ENCODE results near the gene RPS21. TPM values are rescaled to one million over a fixed set of nuclear protein-coding genes. Genes with fewer than 3 reads are reported as not detected.

The RPS21 gene
- total and polyA plus RNA-seq, 4 donors, result 965 to 6,824 (median 2,761) TPM

GRCh38 chr20:62378215-62378614, 8.7 kb upstream of the RPS21 start:
- no peak for ATAC-seq (ENCODE audit: low FRiP score)
- Histone ChIP-seq H3K27me3 (ENCODE audit: control insufficient read depth in 1 of 2, insufficient read depth in 2 of 2, low read length in 1 of 2) (no peaks in the 10 kb centered on the region), H3K36me3 (ENCODE audit: control insufficient read depth in 1 of 2, insufficient read depth in 2 of 2, low read length in 1 of 2) (no peaks in the 10 kb centered on the region), H3K4me1 (ENCODE audit: control insufficient read depth in 1 of 2, insufficient read depth in 2 of 2, low read length in 2 of 2) (no peaks in the 10 kb centered on the region), H3K4me3 (ENCODE audit: low read length in 2 of 2) (no peak overlapping the region), H3K9me3 (ENCODE audit: control insufficient read depth, low read length) (no peaks in the 10 kb centered on the region), H3K27ac (ENCODE audit: low read depth in 1 of 2, low read length in 2 of 2) (no peak overlapping the region)
- 47 to 50% methylated on average over 19 to 22 of the region's 22 CpGs for WGBS, 2 donors
- no peak for DNase-seq
- intact Hi-C loops (cut with DNase I), result loop anchor here in 1 of 2 donors (10.0 kb wide), 1 partner anchor 193 kb away; the partner anchor contains the start of gene MTG2

GRCh38 chr20:62381202-62381797, 5.6 kb upstream of the RPS21 start:
- no peaks in the 10 kb centered on the region for H3K36me3 ChIP-seq (ENCODE audit: control insufficient read depth in 1 of 2, insufficient read depth in 2 of 2, low read length in 1 of 2)

DNA sequence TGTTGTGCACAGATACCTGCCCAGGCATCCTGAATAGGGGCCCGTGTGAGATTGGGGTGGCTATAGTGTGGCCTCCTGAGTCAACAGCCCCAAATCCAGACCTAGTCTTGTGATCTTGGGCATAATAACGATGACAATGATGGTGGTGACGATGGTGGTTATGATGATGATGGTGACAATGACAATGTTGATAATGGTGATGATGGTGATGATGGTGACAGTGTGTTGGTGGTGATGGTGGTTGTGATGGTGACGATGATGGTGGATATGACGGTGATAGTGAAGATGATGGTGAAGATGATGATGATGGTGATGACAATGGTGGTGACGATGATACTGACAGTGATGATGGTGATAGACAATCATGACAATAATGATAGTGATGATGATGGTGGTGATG, 5.1 kb upstream of the RPS21 start:
- H3K36me3 ChIP-seq (ENCODE audit: control insufficient read depth in 1 of 2, insufficient read depth in 2 of 2, low read length in 1 of 2), result no peaks in the 10 kb centered on the region
- intact Hi-C loops (cut with DNase I), result loop anchor here (2.0 to 5.0 kb wide), 3 partner anchors 40 to 81 kb away; partner anchors contain the start of gene ADRM1 (in 1 of the 2)
- 97% methylated on average over 6 of the region's 6 CpGs for WGBS, 2 donors
- DNase-seq (no peak), ATAC-seq (ENCODE audit: low FRiP score) (no peak)
- H3K27me3 ChIP-seq (ENCODE audit: control insufficient read depth in 1 of 2, insufficient read depth in 2 of 2, low read length in 1 of 2), result no peaks in the 10 kb centered on the region
- no peak overlapping the region for H3K27ac ChIP-seq (ENCODE audit: low read depth in 1 of 2, low read length in 2 of 2)
- no peaks in the 10 kb centered on the region for H3K4me1 ChIP-seq (ENCODE audit: control insufficient read depth in 1 of 2, insufficient read depth in 2 of 2, low read length in 2 of 2)
- no peaks in the 10 kb centered on the region for H3K9me3 ChIP-seq (ENCODE audit: control insufficient read depth, low read length)
- no peak overlapping the region for H3K4me3 ChIP-seq (ENCODE audit: low read length in 2 of 2)

More at GRCh38 chr20:62381202-62381797, 5.6 kb upstream of the RPS21 start:
- no peak for ATAC-seq (ENCODE audit: low FRiP score)
- no peak for DNase-seq
- Histone ChIP-seq H3K4me3 (ENCODE audit: low read length in 2 of 2) (no peak overlapping the region), H3K27ac (ENCODE audit: low read depth in 1 of 2, low read length in 2 of 2) (no peak overlapping the region), H3K9me3 (ENCODE audit: control insufficient read depth, low read length) (no peaks in the 10 kb centered on the region), H3K4me1 (ENCODE audit: control insufficient read depth in 1 of 2, insufficient read depth in 2 of 2, low read length in 2 of 2) (no peaks in the 10 kb centered on the region), H3K27me3 (ENCODE audit: control insufficient read depth in 1 of 2, insufficient read depth in 2 of 2, low read length in 1 of 2) (no peaks in the 10 kb centered on the region)
- intact Hi-C loops (cut with DNase I), result loop anchor here in 1 of 2 donors (5.0 kb wide), 1 partner anchor 39 kb away; no protein-coding TSS in a partner anchor
- WGBS, 2 donors, result 73 to 82% methylated on average over 16 of the region's 16 CpGs

GRCh38 chr20:62382306-62383198, 4.4 kb upstream of the RPS21 start:
- H3K9me3 ChIP-seq (ENCODE audit: control insufficient read depth, low read length), result no peaks in the 10 kb centered on the region
- no peak overlapping the region for H3K4me3 ChIP-seq (ENCODE audit: low read length in 2 of 2)
- intact Hi-C loops (cut with DNase I), result loop anchor here (2.0 to 5.0 kb wide), 3 partner anchors 40 to 82 kb away; partner anchors contain the start of gene ADRM1 (in 1 of the 2)
- no peaks in the 10 kb centered on the region for H3K27me3 ChIP-seq (ENCODE audit: control insufficient read depth in 1 of 2, insufficient read depth in 2 of 2, low read length in 1 of 2)
- no peaks in the 10 kb centered on the region for H3K4me1 ChIP-seq (ENCODE audit: control insufficient read depth in 1 of 2, insufficient read depth in 2 of 2, low read length in 2 of 2)
- no peak overlapping the region for H3K27ac ChIP-seq (ENCODE audit: low read depth in 1 of 2, low read length in 2 of 2)
- ATAC-seq (ENCODE audit: low FRiP score) (peak; percentile 75), DNase-seq (peak; percentile 73 to 89)
- no peaks in the 10 kb centered on the region for H3K36me3 ChIP-seq (ENCODE audit: control insufficient read depth in 1 of 2, insufficient read depth in 2 of 2, low read length in 1 of 2)
- 33% methylated on average over 18 of the region's 18 CpGs for WGBS, 2 donors

DNA sequence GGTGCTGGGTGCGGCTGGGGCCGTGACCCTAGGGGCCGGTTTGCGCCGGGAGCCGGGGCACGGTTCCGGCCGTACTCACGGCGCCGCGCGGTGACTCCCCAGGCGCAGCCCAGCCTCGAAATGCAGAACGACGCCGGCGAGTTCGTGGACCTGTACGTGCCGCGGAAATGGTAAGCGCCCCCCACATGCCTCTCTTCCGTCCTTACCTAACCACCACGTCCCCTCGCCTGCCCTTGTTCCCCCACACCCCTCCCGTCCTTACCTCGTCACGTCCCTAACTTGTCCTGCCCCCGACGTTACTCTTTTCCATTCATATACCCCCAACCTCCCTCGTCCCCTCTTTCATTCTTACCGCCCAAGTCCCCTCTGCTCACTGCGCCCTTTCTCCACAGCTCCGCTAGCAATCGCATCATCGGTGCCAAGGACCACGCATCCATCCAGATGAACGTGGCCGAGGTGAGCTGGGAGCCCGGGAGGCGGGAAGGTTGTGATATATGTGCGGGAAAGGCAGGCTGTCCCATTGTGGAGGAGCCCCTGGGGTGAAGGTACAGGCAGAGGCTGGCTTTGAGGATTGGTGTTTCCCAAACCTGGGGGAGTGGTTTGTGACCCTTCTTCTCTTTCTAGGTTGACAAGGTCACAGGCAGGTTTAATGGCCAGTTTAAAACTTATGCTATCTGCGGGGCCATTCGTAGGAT, 463 bp downstream of the RPS21 start:
- Histone ChIP-seq H3K27ac (ENCODE audit: low read depth in 1 of 2, low read length in 2 of 2) (no peak overlapping the region), H3K4me3 (ENCODE audit: low read length in 2 of 2) (peak overlapping the region; percentile 55 to 66), H3K9me3 (ENCODE audit: control insufficient read depth, low read length) (no peaks in the 10 kb centered on the region), H3K36me3 (ENCODE audit: control insufficient read depth in 1 of 2, insufficient read depth in 2 of 2, low read length in 1 of 2) (peaks cover 0 to 1% of the 10 kb centered on the region in 2 donors), H3K27me3 (ENCODE audit: control insufficient read depth in 1 of 2, insufficient read depth in 2 of 2, low read length in 1 of 2) (no peaks in the 10 kb centered on the region), H3K4me1 (ENCODE audit: control insufficient read depth in 1 of 2, insufficient read depth in 2 of 2, low read length in 2 of 2) (no peaks in the 10 kb centered on the region)
- intact Hi-C loops (cut with DNase I), result loop anchor here in 1 of 2 donors (5.0 kb wide), 1 partner anchor 35 kb away; no protein-coding TSS in a partner anchor
- 3 to 7% methylated on average over 25 to 47 of the region's 47 CpGs for WGBS, 2 donors
- ATAC-seq (ENCODE audit: low FRiP score) (no peak), DNase-seq (no peak)

GRCh38 chr20:62387933-62388635, 1.2 kb downstream of the RPS21 start:
- intact Hi-C loops (cut with DNase I), result loop anchor here in 1 of 2 donors (5.0 kb wide), 1 partner anchor 36 kb away; no protein-coding TSS in a partner anchor
- ATAC-seq (ENCODE audit: low FRiP score) (no peak), DNase-seq (no peak)
- H3K36me3 ChIP-seq (ENCODE audit: control insufficient read depth in 1 of 2, insufficient read depth in 2 of 2, low read length in 1 of 2), result peaks cover 0 to 1% of the 10 kb centered on the region in 2 donors
- H3K4me3 ChIP-seq (ENCODE audit: low read length in 2 of 2), result no peak overlapping the region
- no peaks in the 10 kb centered on the region for H3K27me3 ChIP-seq (ENCODE audit: control insufficient read depth in 1 of 2, insufficient read depth in 2 of 2, low read length in 1 of 2)
- WGBS, 2 donors, result 59 to 62% methylated on average over 19 to 20 of the region's 20 CpGs
- no peaks in the 10 kb centered on the region for H3K9me3 ChIP-seq (ENCODE audit: control insufficient read depth, low read length)
- no peaks in the 10 kb centered on the region for H3K4me1 ChIP-seq (ENCODE audit: control insufficient read depth in 1 of 2, insufficient read depth in 2 of 2, low read length in 2 of 2)
- H3K27ac ChIP-seq (ENCODE audit: low read depth in 1 of 2, low read length in 2 of 2), result no peak overlapping the region

- H3K36me3 ChIP-seq (ENCODE audit: control insufficient read depth in 1 of 2, insufficient read depth in 2 of 2, low read length in 1 of 2), result peaks cover 0 to 1% of the 10 kb centered on the region in 2 donors
- no peak for ATAC-seq (ENCODE audit: low FRiP score)
- 74 to 75% methylated on average over 11 of the region's 11 CpGs for WGBS, 2 donors
Observed at GRCh38 chr20:62388839-62389600, 2.1 kb downstream of the RPS21 start.

More at GRCh38 chr20:62388839-62389600, 2.1 kb downstream of the RPS21 start:
- no peak for DNase-seq
- no peaks in the 10 kb centered on the region for H3K4me1 ChIP-seq (ENCODE audit: control insufficient read depth in 1 of 2, insufficient read depth in 2 of 2, low read length in 2 of 2)
- H3K27me3 ChIP-seq (ENCODE audit: control insufficient read depth in 1 of 2, insufficient read depth in 2 of 2, low read length in 1 of 2), result no peaks in the 10 kb centered on the region
- H3K4me3 ChIP-seq (ENCODE audit: low read length in 2 of 2), result no peak overlapping the region
- no peaks in the 10 kb centered on the region for H3K9me3 ChIP-seq (ENCODE audit: control insufficient read depth, low read length)
- no peak overlapping the region for H3K27ac ChIP-seq (ENCODE audit: low read depth in 1 of 2, low read length in 2 of 2)
- intact Hi-C loops (cut with DNase I), result loop anchor here in 1 of 2 donors (5.0 kb wide), 1 partner anchor 37 kb away; no protein-coding TSS in a partner anchor
